Natural killer cell (primary cell): ENCODE data around the gene USP34. TPM values are rescaled to one million over a fixed set of nuclear protein-coding genes. Genes with fewer than 3 reads are reported as not detected.

Source experiments
- ATAC-seq, 3 donors: fragments of 150-1000 bp in 2 of 3; fragments of 200-7000 bp in 1 of 3; cut with Tn5 transposase; 1 replicate in 1 of 3; 2 replicates in 2 of 3; pipeline ENCODE4 v1.10.0; 2021; ENCODE audit warnings: mild to moderate bottlenecking in 2 of 3, moderate library complexity in 2 of 3
- DNase-seq, 2 donors: peaks; one replicate each; pipeline versions ENCODE4 v3.0.0 to v3.0.0-alpha.2; 2013 to 2021; ENCODE audit warnings: mixed read lengths in 1 of 2
- H3K27ac ChIP-seq: one replicate; pipeline ENCODE4 v1.5.1; 2013; ENCODE audit warnings: mild to moderate bottlenecking, low read length
- H3K27me3 ChIP-seq: one replicate; pipeline ENCODE4 v1.6.1; 2013; ENCODE audit warnings: low read length; ENCODE audit not compliant: control insufficient read depth, insufficient read depth
- H3K36me3 ChIP-seq: one replicate; pipeline ENCODE4 v1.6.1; 2013; ENCODE audit warnings: low read length; ENCODE audit not compliant: control insufficient read depth, insufficient read depth
- H3K4me1 ChIP-seq: one replicate; pipeline ENCODE4 v1.6.1; 2013; ENCODE audit warnings: low read length; ENCODE audit not compliant: control insufficient read depth, insufficient read depth
- H3K4me3 ChIP-seq: one replicate; pipeline ENCODE4 v1.5.1; 2013; ENCODE audit warnings: low read length
- H3K9me3 ChIP-seq: one replicate; pipeline ENCODE4 v1.6.1; 2013; ENCODE audit warnings: low read length; ENCODE audit not compliant: control insufficient read depth, insufficient read depth
- H3K27ac Mint-ChIP-seq, 2 donors: one replicate each; pipeline ENCODE4 v1.8.0; 2022; ENCODE audit warnings: mild to moderate bottlenecking in 2 of 2, mixed read lengths in 2 of 2, moderate library complexity in 1 of 2
- H3K27me3 Mint-ChIP-seq, 2 donors: one replicate each; pipeline ENCODE4 v1.8.0; 2022; ENCODE audit warnings: low read depth in 2 of 2, mixed read lengths in 2 of 2
- H3K36me3 Mint-ChIP-seq: one replicate; pipeline ENCODE4 v1.8.0; 2022; ENCODE audit warnings: mixed read lengths
- H3K4me1 Mint-ChIP-seq, 2 donors: one replicate each; pipeline ENCODE4 v1.8.0; 2022; ENCODE audit warnings: mixed read lengths in 2 of 2
- H3K4me3 Mint-ChIP-seq: one replicate; pipeline ENCODE4 v1.8.0; 2022; ENCODE audit warnings: mild to moderate bottlenecking, moderate library complexity, mixed read lengths
- H3K9me3 Mint-ChIP-seq, 2 donors: one replicate each; pipeline ENCODE4 v1.8.0; 2022; ENCODE audit warnings: mixed read lengths in 2 of 2
- WGBS: methylation state at CpG from one replicate; pipeline ENCODE4 v1.1.7; 2013; ENCODE audit warnings: missing lambda C conversion rate; ENCODE audit not compliant: insufficient coverage; 5-methylcytosine and 5-hydroxymethylcytosine counted together
- intact Hi-C: fragments of 100-400 bp; cut with micrococcal nuclease; formaldehyde crosslinking; loops from one replicate; pipeline ENCODE4 v1.14.2; 2022
- total RNA-seq, 4 donors: library from RNA; stranded (reverse); fragments of 120-200 nt in 1 of 4; gene quantifications; one replicate each; pipeline versions ENCODE4 v1.2.3 to v1.2.4, GENCODE V29; 2013 to 2022
- TF ChIP-seq, protein P1 (sequence below): fragments of 200-600 bp; IDR thresholded peaks from one replicate; pipeline ENCODE4 v1.8.0; 2022; ENCODE audit warnings: antibody characterized with exemption

Gene USP34
- total RNA-seq, 3 donors from 2014 or later (not counting 1 experiment from before 2014, with no cell fraction given), result 184 to 204 (median 199) TPM

DNA sequence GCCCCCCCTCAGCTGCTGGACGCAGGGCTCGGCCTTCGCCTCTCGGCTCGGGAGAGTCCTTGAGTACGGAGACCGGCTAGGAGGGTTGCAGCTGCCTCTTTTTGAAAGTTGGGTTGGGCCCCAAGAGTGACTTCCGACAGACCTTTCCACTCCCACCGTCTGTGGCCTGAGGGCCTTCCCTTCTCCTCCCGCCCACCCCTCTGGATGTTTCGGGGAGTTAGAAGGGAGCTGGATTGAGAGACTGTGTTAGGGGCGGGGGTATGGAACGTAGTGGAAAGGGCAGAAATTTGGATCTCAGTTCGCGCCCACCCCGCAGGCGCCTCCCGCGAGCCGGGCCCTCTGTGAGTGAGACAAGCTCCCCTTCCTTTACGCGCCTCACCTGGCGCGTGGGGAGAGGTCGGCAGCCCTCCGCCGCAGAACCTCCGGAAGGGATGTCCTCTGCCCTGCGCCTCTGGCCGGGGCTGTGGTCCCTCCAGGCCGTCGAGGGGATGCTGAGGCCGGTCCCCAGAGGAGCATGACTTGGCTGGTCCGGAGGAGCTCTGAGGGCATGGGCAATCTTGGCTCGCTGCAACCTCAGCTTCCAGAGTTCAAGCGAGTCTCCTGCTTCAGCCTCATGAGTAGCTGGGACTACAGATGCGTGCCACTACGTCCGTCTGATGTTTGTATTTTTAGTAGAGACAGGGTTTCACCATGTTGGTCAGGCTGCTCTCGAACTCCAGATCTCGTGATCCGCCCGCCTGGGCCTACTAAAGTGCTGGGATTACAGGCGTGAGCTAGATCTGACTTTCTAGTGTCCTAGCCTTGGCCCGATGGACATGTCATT lies 292.9 kb downstream of the USP34 start:
- Histone ChIP-seq H3K27ac (peak overlapping the region; percentile 94), H3K4me3 (peak overlapping the region; percentile 97), H3K9me3 (no peaks in the 10 kb centered on the region), H3K4me1 (peaks cover 46% of the 10 kb centered on the region), H3K36me3 (peaks cover 27% of the 10 kb centered on the region), H3K27me3 (no peaks in the 10 kb centered on the region)
- H3K27ac Mint-ChIP-seq, result peak overlapping the region; percentile 79 to 97
- peaks cover 14% of the 10 kb centered on the region for H3K36me3 Mint-ChIP-seq
- TF ChIP-seq, protein P1, sequence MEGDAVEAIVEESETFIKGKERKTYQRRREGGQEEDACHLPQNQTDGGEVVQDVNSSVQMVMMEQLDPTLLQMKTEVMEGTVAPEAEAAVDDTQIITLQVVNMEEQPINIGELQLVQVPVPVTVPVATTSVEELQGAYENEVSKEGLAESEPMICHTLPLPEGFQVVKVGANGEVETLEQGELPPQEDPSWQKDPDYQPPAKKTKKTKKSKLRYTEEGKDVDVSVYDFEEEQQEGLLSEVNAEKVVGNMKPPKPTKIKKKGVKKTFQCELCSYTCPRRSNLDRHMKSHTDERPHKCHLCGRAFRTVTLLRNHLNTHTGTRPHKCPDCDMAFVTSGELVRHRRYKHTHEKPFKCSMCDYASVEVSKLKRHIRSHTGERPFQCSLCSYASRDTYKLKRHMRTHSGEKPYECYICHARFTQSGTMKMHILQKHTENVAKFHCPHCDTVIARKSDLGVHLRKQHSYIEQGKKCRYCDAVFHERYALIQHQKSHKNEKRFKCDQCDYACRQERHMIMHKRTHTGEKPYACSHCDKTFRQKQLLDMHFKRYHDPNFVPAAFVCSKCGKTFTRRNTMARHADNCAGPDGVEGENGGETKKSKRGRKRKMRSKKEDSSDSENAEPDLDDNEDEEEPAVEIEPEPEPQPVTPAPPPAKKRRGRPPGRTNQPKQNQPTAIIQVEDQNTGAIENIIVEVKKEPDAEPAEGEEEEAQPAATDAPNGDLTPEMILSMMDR, result no peak
- intact Hi-C loops, result loop anchor here (2.0 kb wide), 2 partner anchors 33 to 297 kb away; partner anchors contain the start of gene REL
- ATAC-seq (peak; percentile 20 to 26 (median 24)), DNase-seq (peak; percentile 37 to 65)
- H3K4me3 Mint-ChIP-seq, result peak overlapping the region; percentile 88
- no peaks in the 10 kb centered on the region for H3K9me3 Mint-ChIP-seq
- H3K27me3 Mint-ChIP-seq, result no peaks in the 10 kb centered on the region
- 16% methylated on average over 42 of the region's 45 CpGs for WGBS
- peaks cover 53 to 68% of the 10 kb centered on the region in 2 donors for H3K4me1 Mint-ChIP-seq

DNA sequence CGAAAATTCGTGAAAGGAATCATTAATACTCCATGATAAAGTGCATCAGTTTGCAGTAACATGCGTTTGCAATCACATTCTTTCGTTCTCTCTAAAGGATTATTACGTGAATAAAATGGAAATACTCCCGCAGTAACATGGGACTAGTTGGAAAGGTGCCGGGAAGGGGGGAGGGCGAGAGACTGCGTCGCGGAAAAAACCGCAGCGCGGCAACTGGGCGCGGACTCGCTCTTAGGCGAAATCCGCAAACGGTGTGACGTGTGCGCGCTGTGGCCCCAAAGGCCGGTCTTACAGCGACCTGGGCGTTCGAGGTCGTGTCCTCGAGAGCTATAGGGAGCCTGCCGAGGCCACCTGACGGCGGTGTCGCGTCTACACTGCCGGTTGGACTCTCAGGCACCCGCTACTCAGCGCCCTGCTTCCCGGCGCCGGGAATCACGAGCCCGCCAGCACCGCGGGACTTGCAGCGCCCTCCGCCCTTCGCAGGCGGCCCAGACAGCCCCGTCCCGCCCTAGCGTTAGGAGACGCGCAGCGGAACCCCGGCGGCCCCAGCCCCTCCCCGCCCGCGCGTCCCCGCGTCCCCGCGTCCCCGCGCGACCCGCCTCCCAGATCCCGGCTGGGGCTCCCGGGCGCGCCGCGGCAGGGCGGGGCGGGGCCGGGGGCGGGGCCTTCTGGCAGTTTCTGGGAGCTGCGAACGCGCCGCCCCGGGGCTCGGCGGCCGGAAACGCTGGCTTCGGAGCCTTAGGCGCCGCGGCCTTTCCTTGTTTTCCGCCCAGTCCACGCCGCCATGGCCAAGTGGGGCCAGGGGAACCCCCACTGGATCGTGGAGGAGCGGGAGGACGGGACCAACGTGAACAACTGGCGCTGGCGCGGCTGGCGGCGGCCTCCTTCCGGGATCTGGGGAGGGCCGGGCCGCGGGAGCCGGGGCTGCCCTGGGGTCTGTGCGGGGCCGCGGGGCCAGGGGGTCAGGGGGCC lies 293.8 kb downstream of the USP34 start:
- ATAC-seq (peak; percentile 77 to 91 (median 84)), DNase-seq (peak; percentile 80 to 94)
- Histone ChIP-seq H3K4me1 (peaks cover 46% of the 10 kb centered on the region), H3K27ac (peak overlapping the region; percentile 98), H3K4me3 (peak overlapping the region; percentile 97), H3K36me3 (peaks cover 20% of the 10 kb centered on the region), H3K9me3 (no peaks in the 10 kb centered on the region), H3K27me3 (no peaks in the 10 kb centered on the region)
- Mint-ChIP-seq H3K4me1 (peaks cover 46 to 61% of the 10 kb centered on the region in 2 donors), H3K27ac (peak overlapping the region; percentile 79 to 97), H3K4me3 (peak overlapping the region; percentile 92), H3K36me3 (peaks cover 7% of the 10 kb centered on the region), H3K27me3 (no peaks in the 10 kb centered on the region), H3K9me3 (no peaks in the 10 kb centered on the region)
- intact Hi-C loops, result loop anchor here (2.0 kb wide), 2 partner anchors 32 to 296 kb away; partner anchors contain the start of gene REL
- TF ChIP-seq, protein P1, result no peak
- under 1% methylated on average over 111 of the region's 111 CpGs for WGBS

DNA sequence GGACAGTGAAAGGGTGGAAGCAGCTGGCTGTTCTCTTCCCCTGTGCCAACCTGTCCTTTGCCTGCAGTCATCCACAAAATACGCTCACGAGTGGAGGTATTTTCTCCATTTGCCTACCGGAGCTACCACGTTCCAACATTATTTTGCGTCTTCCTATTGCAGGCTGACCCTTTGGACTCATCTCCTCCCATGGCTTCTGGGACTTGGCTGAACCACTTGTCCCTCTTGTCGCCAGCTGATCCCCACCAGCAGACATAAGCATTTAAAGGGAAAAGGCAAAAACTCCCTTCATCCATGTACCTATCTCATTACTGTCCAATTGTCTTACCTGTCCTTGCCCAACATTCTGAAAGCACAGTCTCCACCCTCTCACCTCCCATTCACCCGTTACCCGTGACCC lies 295.9 kb downstream of the USP34 start:
- TF ChIP-seq, protein P1, result no peak
- Mint-ChIP-seq H3K9me3 (no peaks in the 10 kb centered on the region), H3K27me3 (no peaks in the 10 kb centered on the region), H3K27ac (peak overlapping the region in 1 of 2 donors; percentile 97), H3K4me3 (peak overlapping the region; percentile 37), H3K36me3 (no peaks in the 10 kb centered on the region), H3K4me1 (peaks cover 26 to 41% of the 10 kb centered on the region in 2 donors)
- peaks cover 28% of the 10 kb centered on the region for H3K4me1 ChIP-seq
- WGBS, result 94% methylated on average over 8 of the region's 8 CpGs
- H3K36me3 ChIP-seq, result peaks cover 3% of the 10 kb centered on the region
- H3K9me3 ChIP-seq, result no peaks in the 10 kb centered on the region
- no peaks in the 10 kb centered on the region for H3K27me3 ChIP-seq
- intact Hi-C loops, result no loop called here
- no peak overlapping the region for H3K27ac ChIP-seq
- no peak overlapping the region for H3K4me3 ChIP-seq
- ATAC-seq (no peak), DNase-seq (no peak)
